Measurements from ENCODE around the gene XPR1.
A peak's percentile ranks its signal among the peaks of the same experiment; 100 is the strongest.

Gene XPR1

DNA sequence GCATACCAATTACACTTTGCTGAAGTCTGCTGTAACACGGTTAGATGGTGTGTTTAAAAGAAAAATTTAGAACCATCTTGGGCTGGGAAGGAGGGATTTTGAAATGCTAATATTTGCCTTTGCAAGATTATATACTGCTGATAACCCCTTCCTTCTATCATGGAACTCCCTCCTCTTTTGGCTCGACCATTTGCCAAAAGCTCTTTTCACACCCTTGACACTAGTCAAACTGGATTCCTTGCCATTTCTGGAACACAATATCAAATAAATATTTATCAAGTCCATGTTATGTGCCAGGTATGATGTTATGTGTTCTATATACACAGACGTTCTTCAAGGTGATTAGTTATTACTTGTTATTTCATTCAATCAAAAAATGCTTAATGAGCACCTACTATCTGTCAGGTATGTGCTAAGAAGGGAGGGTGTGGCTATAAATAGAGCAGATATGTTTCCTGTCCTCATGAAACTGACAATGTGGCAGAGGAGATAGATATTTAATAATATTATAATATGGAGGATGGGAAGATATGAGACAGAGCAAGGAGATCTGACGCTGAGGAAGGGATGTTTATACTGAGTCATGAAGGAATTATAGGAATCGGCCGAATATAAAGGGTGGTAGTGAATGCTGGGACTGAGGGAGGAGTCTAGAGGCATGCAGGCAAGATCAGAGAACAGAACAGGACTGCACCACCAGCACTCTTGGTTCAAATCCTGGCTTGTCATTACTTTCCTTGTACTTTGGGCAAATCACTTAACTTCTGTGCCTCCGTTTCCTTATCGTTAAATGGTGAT is 16.1 kb upstream of the XPR1 start:
- no peak for ATAC-seq

DNA sequence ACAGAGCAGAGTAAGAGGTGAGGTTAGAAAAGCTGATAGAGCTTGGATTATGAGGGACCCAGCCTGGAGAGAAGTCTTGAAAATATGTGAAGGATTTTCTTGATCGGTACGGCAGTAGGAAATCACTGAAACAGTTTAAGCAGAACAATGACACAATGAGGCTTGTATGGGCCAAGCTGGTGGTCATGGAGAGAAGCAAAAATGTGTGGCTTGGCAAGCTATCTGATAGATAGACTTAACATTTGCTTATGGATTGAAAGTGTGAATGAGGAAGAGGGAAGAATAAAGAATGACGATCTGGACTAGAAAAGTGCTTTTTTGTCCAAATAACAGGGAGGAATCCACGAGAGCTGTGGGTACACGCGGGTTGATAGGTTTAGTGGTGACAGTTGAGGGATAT is 15.4 kb upstream of the XPR1 start:
- no peak for ATAC-seq

DNA sequence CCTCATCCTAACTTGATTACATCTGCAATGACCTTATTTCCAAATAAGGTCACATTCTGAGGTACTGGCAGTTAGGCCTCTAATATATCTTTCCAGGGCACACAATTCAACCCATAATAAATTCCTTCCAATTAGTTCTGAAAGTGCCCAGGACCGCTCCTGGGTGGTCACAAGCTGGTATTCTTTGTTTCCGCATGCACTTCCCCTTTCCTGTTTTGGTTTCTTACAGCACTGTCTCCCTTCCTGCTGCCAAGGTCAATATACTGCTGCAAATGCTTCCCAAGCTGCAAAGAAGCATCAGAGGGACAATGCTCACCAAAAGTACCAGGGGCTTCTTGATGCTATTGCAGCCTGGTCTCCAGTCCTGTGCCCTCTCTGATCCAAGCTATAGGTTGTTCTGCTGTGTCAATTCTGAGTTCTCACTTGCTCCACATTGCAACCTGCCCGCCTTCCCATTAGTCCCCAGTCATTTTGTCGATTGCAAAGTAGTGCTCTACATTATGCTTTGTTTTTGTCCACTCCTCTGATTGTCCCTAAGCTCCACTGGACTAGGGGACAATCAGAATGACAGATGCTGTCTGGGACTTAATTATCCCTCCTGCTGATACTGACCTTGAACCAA is 13.9 kb upstream of the XPR1 start:
- ATAC-seq: no peak

DNA sequence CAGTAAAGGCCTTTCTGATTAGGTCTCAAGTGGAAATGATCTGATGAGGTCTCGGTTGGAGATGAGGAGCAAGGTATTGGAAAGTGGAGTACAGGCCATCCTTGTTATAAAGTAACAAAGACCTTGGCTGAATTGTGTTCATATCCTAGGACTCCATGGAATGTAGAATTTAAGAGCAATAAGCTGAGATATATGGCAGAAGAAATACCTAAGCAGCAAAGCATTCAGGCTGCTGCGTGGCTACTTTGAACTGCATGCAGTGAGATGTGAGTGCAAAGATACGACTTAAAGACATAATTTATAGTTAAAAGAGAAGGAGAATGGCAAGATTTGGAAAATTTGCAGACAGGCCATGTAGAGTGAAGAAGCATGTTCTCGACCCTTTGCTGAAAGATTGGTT is 11.2 kb upstream of the XPR1 start:
- ATAC-seq: no peak

DNA sequence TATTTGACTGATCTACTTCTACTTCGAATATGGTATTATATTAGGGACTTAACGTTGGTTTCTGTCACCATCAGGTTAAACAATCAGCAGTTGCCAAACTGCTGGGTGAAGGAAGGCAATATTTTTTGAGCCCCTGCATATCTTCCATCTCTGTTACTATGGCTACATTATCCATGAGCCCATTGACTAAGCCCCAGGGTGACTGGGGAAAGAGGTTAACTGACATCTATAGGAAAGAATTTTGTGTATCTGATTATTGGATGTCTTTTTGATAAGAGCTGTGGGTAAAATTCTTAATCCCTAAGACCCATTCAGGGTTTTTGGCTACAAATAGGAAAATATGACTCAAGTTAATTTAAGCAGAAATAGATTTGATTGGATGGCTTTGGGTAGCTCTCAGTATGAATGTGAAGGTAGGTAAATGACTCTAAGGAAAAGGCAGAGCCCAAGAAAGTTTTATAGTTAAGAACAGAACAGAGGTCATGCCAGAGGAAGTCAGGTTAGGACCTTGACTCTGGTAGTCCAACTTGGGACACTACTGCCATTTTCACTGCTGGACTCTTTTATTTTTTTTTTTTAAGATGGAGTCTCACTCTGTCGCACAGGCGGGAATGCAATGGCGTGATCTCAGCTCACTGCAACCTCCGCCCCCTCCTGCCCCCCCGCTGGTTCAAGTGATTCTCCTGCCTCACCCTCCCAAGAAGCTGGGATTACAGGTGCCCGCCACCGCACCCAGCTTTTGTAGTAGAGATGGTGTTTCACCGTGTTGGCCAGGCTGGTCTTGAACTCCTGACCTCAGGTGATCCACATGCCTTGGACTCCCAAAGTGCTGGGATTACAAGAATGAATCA is 8.9 kb upstream of the XPR1 start:
- ATAC-seq: no peak

DNA sequence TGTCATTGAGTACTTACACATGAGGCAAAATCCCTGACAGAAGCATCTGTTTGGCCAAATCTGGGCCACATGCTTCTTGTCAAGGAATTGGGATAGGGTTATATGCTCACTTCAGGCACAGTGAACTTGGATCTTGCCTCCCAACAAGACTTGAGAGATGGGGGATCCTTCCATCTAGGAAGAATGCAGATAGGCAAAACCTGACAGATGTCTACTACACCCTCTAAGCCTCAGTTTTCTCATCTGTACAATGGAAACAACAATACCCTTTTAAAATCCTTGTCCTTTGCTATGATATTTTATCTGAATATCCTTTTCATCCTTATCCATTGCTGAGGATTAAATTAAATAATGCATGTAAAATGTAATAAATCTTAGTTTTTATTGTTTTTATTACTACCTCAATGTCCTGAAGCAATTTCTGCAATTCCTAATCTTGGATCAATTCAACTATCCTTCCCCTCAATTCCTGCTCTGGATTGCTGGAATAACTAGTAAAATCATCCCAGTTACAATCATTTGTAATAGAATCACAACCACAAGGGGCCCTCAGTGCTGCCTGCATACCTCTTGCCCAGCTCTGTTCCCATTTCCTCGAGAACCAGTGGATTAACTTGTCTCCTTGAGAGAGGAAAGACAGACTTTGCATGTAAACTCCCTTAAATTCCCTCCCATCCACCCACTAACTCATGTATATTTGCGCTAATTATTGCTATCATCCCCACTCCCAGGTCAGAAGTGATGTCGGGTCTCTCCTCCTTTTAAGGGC is 8.1 kb upstream of the XPR1 start:
- ATAC-seq: no peak

DNA sequence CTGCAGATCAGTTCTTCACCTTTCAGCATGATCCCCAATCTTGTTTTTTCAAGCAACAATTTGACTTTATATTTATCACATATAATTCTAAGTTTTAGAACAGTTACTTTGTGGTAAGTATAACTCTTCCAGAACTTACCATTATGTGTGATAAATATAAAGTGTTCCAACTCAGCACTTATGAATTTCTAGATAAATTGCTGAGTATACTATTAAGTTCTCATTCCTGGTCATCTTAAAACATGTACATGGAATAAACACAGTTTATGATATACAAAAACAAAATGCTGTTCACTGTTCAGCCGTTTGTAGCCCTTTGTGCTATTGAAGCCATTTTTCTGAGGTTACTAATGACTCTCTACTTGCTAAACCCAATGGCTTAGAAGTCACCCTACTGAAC is 5.1 kb upstream of the XPR1 start:
- ATAC-seq: no peak

DNA sequence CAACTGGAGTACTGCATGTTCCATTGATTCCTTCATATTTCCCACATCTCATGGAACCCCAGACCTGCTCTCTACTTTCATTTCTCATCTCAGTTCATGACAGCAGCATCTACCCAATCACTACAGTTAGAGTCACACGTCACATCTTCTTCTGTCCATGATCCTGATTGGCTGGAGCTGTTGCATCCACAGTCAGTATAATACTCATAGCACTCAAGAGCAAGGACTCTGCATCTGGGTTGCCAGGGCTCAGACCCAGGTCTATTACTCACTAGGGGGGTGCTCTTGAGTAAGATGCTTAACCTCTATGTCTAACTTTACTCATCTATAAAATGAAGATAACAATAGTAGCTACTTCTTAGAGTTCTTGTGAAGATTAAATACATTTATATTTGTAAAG is 4.4 kb upstream of the XPR1 start:
- no peak for ATAC-seq

DNA sequence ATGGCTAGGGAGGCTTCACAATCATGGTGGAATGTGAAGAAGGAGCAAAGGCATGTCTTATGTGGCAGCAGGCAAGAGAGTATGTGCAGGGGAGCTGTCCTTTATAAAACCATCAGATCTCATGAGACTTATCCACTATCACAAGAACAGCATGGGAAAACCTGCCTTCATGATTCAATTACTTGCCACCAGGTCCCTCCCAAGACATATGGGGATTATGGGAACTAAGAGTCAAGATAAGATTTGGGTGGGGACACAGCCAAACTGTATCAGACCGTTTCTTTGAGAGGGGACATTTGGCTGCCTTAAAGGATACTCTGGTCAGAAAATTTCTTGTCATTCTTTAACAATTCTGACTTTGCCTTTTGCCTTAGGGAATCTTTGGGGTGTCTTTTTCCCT is 3.2 kb upstream of the XPR1 start:
- no peak for ATAC-seq

DNA sequence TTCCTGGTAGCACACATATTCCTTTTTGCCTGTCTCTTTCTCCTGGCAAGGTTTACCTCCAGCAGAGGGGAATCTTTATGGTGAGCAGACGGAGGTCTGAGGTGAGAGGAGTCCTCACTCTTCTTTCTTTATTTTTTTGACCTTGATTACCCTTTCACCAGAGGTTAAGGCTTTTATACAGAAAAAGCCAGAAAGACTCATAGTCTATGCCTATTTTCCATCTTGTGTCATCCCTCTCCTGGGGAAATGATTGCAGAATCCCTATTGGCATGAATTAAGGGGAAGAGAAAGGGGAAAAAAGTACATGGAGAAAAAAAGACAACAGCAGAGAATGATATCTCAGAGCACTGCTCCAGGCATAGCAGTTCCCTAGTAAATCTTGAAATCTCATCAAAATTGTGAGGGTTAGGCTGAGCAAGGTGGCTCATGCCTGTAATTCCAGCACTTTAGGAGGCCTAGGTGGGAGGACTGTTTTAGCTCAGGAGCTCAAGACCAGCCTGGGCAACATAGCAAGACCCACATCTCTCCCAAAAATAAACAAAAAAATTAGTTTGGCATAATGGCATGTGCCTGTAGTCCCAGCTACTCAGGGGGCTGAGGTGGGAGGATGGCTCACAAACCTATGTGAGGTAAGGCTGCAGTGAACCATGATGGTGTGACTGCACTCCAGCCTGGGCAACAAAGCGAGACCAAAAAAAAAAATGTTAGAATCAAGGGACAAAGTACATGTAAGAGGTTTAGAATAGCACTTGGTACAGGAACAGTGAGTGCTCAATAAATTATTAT is 1.2 kb upstream of the XPR1 start:
- no peak for ATAC-seq

DNA sequence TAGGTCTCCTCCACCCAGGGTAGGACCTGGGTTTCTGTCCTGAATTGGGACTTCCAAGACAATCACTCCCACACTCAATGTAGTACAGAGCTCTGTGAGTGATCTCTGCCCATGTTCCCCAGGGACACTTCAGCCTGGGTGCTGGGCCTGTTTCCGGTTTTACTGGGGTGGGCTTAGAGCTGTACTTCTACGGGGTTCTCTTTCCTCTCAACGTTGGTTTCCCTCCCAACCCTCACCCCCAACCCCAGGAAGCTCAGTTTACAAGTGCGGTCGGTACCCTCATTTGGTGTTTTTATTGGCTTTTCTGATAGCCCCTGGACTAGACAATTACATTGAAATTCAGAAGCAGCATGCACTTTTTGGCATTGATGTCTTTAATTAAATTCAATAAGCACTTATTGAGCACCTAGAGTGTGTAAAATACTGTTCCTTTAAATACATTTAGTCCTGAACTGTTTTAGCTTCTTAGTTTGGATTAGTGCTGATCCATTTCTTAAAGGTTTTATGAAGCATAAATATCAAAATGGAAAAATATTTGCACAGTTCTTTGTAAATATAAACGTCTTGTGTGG is 542 bp upstream of the XPR1 start:
- ATAC-seq: no peak

DNA sequence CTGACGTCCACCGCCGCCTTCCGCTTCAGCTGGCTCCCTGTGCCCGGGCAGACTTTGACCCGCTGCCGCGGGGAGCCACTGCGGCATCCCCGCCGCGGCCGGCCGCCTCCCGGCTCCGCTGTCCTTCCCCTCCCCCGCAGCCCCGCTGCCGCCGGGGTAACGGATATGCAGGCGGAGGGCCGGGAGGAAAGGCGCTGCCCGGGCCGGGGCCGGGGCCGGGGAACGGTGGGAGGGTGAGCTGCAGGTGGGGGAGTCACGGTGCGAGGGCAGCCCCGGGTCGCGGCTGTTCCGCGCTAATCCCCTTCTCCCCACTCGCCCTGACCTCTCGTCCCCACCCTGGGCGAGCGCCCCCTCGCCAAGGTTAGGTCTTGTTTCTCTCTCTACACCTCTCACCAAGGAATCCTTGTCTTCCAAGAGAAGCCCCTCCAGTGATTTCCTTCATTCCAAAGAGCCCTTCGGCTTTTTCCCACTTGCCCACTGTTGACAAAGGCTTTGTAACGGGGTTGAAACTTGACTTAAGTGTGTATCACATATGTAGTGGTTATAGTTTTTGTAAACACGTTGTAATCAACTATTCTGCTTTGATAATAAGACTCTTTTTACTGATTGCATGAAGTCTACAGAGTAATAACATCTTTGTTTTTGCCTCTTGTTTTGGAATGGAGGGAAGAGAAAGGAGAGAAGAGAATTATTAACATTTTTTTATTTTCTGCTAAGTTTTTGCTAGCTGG is 669 bp downstream of the XPR1 start:
- peak; percentile 28 to 51 for ATAC-seq

DNA sequence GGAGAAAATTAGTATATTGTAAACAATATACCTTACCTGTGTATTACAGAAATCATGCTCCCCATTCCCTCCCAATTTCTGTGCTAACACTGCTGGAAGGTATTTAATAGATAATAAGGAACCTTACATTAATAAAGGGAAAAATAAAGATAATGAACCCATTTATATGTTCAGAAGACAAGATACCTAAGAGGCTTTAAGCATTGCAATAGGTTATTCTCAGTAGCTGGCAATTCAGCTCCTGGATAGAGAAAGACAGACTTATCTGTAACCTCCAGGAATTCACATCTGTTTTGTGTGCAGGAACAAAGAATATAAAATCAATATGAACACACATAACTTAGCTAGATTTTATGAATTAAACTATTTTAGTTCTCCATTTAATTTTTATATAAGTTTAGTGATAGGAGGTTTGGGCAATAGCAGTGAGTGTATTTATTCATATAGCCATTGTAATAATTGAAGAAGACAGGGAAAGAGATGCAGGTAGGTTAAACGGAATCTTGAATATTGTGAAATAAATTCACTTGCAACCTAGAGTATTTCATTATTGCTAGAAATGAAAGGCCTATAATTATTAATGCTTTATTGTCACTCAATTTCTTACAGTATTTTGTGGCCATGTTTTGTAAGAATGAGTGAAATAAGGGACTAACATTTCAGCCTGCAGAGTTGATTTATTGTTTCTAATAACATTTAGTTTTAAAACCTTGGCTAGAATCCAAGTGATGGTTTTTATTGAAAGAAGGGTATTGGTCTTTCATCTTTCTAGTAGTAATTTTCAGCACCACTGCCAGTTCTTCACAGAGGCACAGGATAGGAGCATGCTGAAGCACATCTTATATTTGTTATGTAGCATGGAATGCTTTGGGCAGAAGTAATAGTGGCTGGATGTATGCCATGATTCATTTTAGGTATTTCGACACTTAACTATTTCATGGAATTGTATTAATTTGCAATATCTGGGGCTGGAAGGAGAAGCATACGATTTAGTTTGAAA is 1.5 kb downstream of the XPR1 start:
- ATAC-seq: no peak

DNA sequence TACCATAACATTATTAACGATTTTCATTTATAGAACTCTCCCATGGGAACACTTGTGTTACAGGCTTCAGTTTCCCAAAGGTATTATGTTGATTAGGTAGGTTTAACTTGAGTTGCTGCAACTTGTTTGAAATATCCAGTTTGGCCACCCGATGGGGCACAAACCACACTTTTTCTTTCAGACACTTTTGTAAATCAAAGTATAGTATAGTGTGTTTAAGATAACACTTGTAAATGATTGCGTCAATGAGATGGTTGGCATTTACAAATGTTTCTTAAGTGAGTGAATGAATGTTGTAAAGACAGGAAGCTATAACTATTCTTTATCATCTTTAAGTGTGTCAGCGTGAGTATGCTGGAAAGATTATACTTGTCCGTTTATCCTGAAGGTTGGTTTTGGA is 4.3 kb downstream of the XPR1 start:
- ATAC-seq: no peak

DNA sequence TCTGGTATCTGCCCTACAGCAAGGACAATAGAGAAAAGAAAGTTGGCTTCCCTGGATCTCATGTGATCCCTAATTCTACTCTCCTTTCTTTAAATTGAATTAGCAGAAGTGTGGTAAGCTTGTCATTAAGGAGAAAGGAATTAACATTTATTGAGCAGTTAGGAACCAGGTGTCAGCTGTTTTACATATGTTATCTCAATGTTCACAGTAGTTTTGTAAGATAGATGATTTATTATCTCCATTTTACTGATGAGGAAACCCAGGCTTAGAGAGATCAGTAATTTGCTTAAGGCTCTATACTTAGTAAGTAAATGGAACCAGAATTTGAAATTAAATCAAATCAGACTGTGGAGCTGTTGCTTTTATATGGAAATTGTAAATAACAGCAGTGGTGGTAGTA is 8.0 kb downstream of the XPR1 start:
- no peak for ATAC-seq

DNA sequence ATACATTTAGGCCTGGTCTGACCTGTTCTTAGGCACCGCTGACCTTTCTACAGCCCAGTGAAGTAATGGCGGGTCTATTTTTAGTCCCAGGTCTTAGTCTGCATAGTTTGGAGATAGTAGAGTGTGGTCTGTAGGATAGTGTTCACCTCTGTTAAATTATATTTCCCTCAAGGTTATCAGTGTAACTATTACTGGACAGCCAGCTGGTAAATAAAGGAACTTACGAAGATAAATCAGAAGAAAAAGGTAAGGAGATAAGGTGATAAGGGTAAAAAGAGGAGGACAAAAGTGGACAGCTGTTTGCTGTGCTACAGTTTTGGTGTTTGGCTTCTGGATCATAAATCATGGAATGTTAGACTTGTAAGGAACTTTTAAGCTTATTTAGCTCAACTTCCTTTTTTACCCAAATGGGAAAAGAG is 8.7 kb downstream of the XPR1 start:
- no peak for ATAC-seq

DNA sequence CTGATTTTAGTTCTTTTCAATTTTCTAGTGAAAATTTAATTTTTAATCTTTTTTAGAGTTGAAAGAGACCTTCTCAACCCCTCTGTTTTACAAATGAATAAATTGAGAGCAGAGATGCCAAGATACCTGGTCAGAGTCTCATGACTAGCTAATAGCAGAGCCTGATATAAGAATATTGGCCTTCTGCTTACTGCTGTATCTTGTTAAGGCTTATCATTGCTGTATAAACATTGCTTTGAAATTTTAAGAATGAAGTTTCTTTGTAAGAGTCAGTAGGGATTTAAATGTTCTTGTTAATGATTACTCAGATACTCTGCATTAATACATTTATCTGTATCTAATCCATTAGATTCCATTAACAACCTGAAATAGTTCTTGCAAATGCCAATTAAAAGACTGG is 9.8 kb downstream of the XPR1 start:
- no peak for ATAC-seq

DNA sequence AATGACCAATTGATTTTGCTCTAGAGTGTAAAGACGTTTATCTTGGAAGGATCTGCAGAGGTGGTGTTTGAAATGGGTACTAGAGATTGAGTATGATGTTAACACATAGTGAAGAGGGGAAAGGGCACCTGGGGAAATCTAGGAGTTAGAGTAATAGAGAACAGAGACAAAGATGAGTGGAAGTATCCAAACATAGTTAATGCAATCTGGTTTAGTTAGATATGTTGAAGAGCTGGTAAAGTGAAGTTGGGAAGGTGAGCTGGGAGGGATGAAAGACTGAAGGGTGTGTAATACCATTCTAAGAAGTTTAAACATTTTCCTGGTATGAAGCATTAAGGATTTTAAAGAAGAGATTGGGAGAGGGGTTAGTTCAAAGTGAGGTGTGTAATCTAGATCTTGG is 11.0 kb downstream of the XPR1 start:
- ATAC-seq: no peak

DNA sequence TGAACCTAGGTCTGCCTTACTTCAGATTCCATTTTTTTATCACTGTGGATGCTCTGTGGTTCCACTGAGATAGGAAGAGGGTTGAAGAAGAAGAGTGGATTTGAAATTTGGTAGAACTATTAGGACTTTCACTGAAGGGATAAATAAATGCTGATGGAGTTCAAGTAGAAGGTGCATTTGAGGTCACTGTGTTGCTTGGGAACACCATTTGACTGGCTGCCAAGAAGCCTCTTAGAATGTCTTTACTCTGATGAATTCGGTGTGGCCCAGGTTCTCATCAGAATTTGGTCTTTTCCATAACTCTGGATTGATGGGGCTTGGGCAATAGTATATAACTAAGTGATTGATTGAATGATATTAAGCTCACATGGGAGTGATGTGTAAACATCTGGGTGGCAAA is 11.9 kb downstream of the XPR1 start:
- no peak for ATAC-seq
